GM12878 (cell line): ENCODE measurements around the gene LENEP. TPM values are rescaled to one million over a fixed set of nuclear protein-coding genes. Genes with fewer than 3 reads are reported as not detected.

Source experiments
- ATAC-seq: fragments of 200-7000 bp; cut with Tn5 transposase; 3 replicates; pipeline ENCODE4 v1.9.1; 2020; ENCODE audit warnings: mild to moderate bottlenecking, moderate library complexity
- BruUV-seq: library from RNA; stranded (reverse); fragments of 400-500 nt; replicated peaks from 2 replicates; lab custom pipeline; 2021; lab: Mats Ljungman, UMichigan
- CTCF ChIA-PET: fragments of 300-600 bp; sonication (Branson Sonifier 250); formaldehyde crosslinking; extraction: SDS; loops from one replicate; lab custom pipeline; 2021; ENCODE audit warnings: inconsistent platforms; lab: Yijun Ruan, JAX
- POLR2A ChIA-PET: fragments of 350-600 bp; formaldehyde crosslinking; extraction: SDS; loops from one replicate; lab custom pipeline; 2021; ENCODE audit warnings: inconsistent platforms; lab: Charles Lee
- RAD21 ChIA-PET: fragments of 300-600 bp; sonication (Branson Sonifier 250); formaldehyde crosslinking; loops from one replicate; lab custom pipeline; 2023; ENCODE audit warnings: antibody characterized with exemption; ENCODE audit not compliant: unreplicated experiment; lab: Charles Lee
- SMC1A ChIA-PET: fragments of 300-600 bp; sonication (Branson Sonifier 250); formaldehyde crosslinking; loops from one replicate; lab custom pipeline; 2023; ENCODE audit not compliant: unreplicated experiment, uncharacterized antibody; lab: Charles Lee
- DNase-seq: peaks from one replicate; pipeline ENCODE4 v3.0.0-alpha.2; 2011; ENCODE audit warnings: low read depth, low spot score
- FAIRE-seq: peaks from 3 replicates; lab custom pipeline; 2011; peaks lifted over from hg19 to GRCh38; lab: Jason Lieb, UNC
- H2AFZ ChIP-seq: 2 replicates; pipeline ENCODE4 v1.6.0; 2011; ENCODE audit warnings: low read depth, low read length, control low read depth; ENCODE audit not compliant: control insufficient read depth
- H3K27ac ChIP-seq: 2 replicates; pipeline ENCODE4 v1.5.1; 2011; ENCODE audit warnings: control low read depth; ENCODE audit not compliant: control insufficient read depth, insufficient read depth
- H3K27me3 ChIP-seq, 2 experiments: replicated peaks in 1 of 2; 2 replicates each; pipeline versions ENCODE4 v1.6.0 to v1.6.1; 2011; ENCODE audit warnings: low read length in 1 of 2; ENCODE audit not compliant: control insufficient read depth in 2 of 2, insufficient read depth in 2 of 2
- H3K36me3 ChIP-seq, 2 experiments: 2 replicates each; pipeline ENCODE4 v1.5.1; 2011; ENCODE audit warnings: low read length in 1 of 2; ENCODE audit not compliant: control insufficient read depth in 2 of 2, insufficient read depth in 2 of 2
- H3K4me1 ChIP-seq: 2 replicates; pipeline ENCODE4 v1.6.1; 2011; ENCODE audit warnings: mild to moderate bottlenecking, low read length, moderate library complexity, mixed read lengths; ENCODE audit not compliant: control insufficient read depth, insufficient read depth
- H3K4me2 ChIP-seq: 2 replicates; pipeline ENCODE4 v1.6.0; 2011; ENCODE audit warnings: control low read depth; ENCODE audit not compliant: control insufficient read depth, insufficient read depth
- H3K4me3 ChIP-seq: fragments of 200-600 bp; sonication (generic); 2 replicates; pipeline ENCODE4 v1.5.1; 2016
- H3K79me2 ChIP-seq: 2 replicates; pipeline ENCODE4 v1.6.0; 2011; ENCODE audit warnings: low read length; ENCODE audit not compliant: control insufficient read depth, insufficient read depth
- H3K9ac ChIP-seq: 2 replicates; pipeline ENCODE4 v1.8.0; 2011; ENCODE audit warnings: low read length, control low read depth, mixed read lengths; ENCODE audit not compliant: control insufficient read depth, insufficient read depth
- H3K9me3 ChIP-seq: replicated peaks from 3 replicates; pipeline ENCODE4 v1.5.1; 2011; ENCODE audit warnings: mild to moderate bottlenecking, low read length; ENCODE audit not compliant: control insufficient read depth, insufficient read depth
- H4K20me1 ChIP-seq: 2 replicates; pipeline ENCODE4 v1.6.0; 2011; ENCODE audit not compliant: control insufficient read depth, insufficient read depth
- MYC ChIP-seq: IDR thresholded peaks from 2 replicates; pipeline ENCODE4 v1.6.1; 2011; ENCODE audit warnings: mild to moderate bottlenecking, low read length, moderate library complexity, inconsistent platforms; ENCODE audit not compliant: insufficient read depth, insufficient replicate concordance, insufficient read length, severe bottlenecking
- WGBS: methylation state at CpG from one replicate; pipeline ENCODE4 v1.1.6; 2016; ENCODE audit warnings: low lambda C conversion rate; ENCODE audit not compliant: insufficient replicate concordance, insufficient coverage; ENCODE audit errors: missing lambda C conversion rate; 5-methylcytosine and 5-hydroxymethylcytosine counted together
- in situ Hi-C: fragments of 300-500 bp; cut with MboI; formaldehyde crosslinking; loops from 9 replicates; pipeline ENCODE4 v1.14.3; 2018; ENCODE audit warnings: mixed read lengths
- intact Hi-C: fragments of 100-400 bp; cut with micrococcal nuclease; formaldehyde crosslinking; loops from one replicate; pipeline ENCODE4 v1.14.2; 2022; ENCODE audit not compliant: unreplicated experiment
- polyA plus RNA-seq, 11 experiments: library from polyadenylated mRNA; depleted of rRNA in 4 of 11; unstranded in 6 of 11; stranded (reverse) in 5 of 11; fragments of >200 nt; fragmentation: Nextera tagmentation in 4 of 11; fragmentation: Illumina TruSeq in 1 of 11; extraction: Ambion mirVana in 4 of 11; extraction: Trizol in 1 of 11; gene quantifications; 1 replicate in 1 of 11; 2 replicates in 10 of 11; pipeline versions ENCODE4 v1.2.1 to v1.2.3, GENCODE V29; 2011 to 2016; ENCODE audit warnings: inconsistent platforms in 2 of 11, missing spikeins in 2 of 11, low read depth in 1 of 11
- total RNA-seq, 4 experiments: library from RNA; depleted of rRNA in 3 of 4; stranded (reverse); fragments of >200 nt in 3 of 4; fragmentation: Illumina TruSeq in 1 of 4; extraction: Trizol in 1 of 4; gene quantifications; 2 replicates each; pipeline versions ENCODE4 v1.2.1 to v1.2.3, GENCODE V29; 2013 to 2021

LENEP gene
- total and polyA plus RNA-seq, 10 of the 15 experiments (the other 5 are each of a cell fraction or from before 2014, with no cell fraction given): 0.27 to 1.1 (median 0.64) TPM; not detected in 7

GRCh38 chr1:154972517-154973343 lies 20.7 kb upstream of the LENEP start:
- TSS peak; percentile 56 for BruUV-seq
- peaks cover 31% of the 10 kb centered on the region for H3K4me1 ChIP-seq
- peak overlapping the region; percentile 93 for H3K9ac ChIP-seq
- ChIA-PET SMC1A (interaction anchor here (0.6 to 5.4 kb wide), 11 partner anchors 9 to 103 kb away, joined by 3 to 30 read pairs (median 4); partner anchors contain the start of genes FLAD1, KCNN3 and PBXIP1), RAD21 (interaction anchor here (0.9 to 2.8 kb wide), 9 partner anchors 10 to 103 kb away, joined by 3 to 20 read pairs (median 8); partner anchors contain the start of genes FLAD1, KCNN3, PBXIP1 and PYGO2), POLR2A (interaction anchor here (0.6 to 9.8 kb wide), 15 partner anchors 8 to 1274 kb away, joined by 3 to 140 read pairs (median 4); partner anchors contain the start of genes FLAD1, PBXIP1, PMVK and PYGO2), CTCF (interaction anchor here (0.7 to 20.6 kb wide), 11 partner anchors 8 to 225 kb away, joined by 3 to 226 read pairs (median 4); partner anchors contain the start of genes FLAD1, LENEP and ZBTB7B)
- 71% methylated on average over 17 of the region's 18 CpGs for WGBS
- no peaks in the 10 kb centered on the region for H3K9me3 ChIP-seq
- DNase-seq (no peak), ATAC-seq (no peak), FAIRE-seq (no peak)
- intact Hi-C loops (loop anchor here (5.0 kb wide), 1 partner anchor 90 kb away; the partner anchor contains the start of gene EFNA4), in situ Hi-C loops (no loop called here)
- no peaks in the 10 kb centered on the region for H3K27me3 ChIP-seq
- H3K4me2 ChIP-seq: peak overlapping the region; percentile 88
- no peak overlapping the region for H2AFZ ChIP-seq
- peaks cover 70% of the 10 kb centered on the region for H3K79me2 ChIP-seq
- peaks cover 0 to 7% of the 10 kb centered on the region in 2 experiments; a peak in 2 of 4 replicates for H3K36me3 ChIP-seq
- TF ChIP-seq MYC: no peak
- H4K20me1 ChIP-seq: no peaks in the 10 kb centered on the region
- H3K27ac ChIP-seq: no peak overlapping the region; the same call in 1 of the 2 replicates
- peak overlapping the region; percentile 61 for H3K4me3 ChIP-seq
